HG02571 (cell line): Measurements from ENCODE around the gene TMEM178B.
"Not testable (repeated sequence)": the region's sequence is repeated elsewhere in the genome, so short reads cannot be mapped to it uniquely, and the experiment has no call there.

Experiments
- ATAC-seq: cut with Tn5 transposase; IDR thresholded peaks from one replicate; pipeline ENCODE4 v1.9.1; 2021; ENCODE audit warnings: mild to moderate bottlenecking, moderate library complexity; ENCODE audit not compliant: unreplicated experiment

TMEM178B gene

GRCh38 chr7:141375442-141375841 is 301.6 kb downstream of the TMEM178B start:
- no peak for ATAC-seq

- no peak for ATAC-seq
Measured at GRCh38 chr7:141377906-141378305, 304.0 kb downstream of the TMEM178B start.

- ATAC-seq: no peak
Measured at GRCh38 chr7:141378405-141378804, 304.5 kb downstream of the TMEM178B start.

GRCh38 chr7:141381794-141382427 is 308.0 kb downstream of the TMEM178B start:
- ATAC-seq: no peak

GRCh38 chr7:141383356-141383755 is 309.5 kb downstream of the TMEM178B start:
- ATAC-seq: not testable (repeated sequence)

- no peak for ATAC-seq
Measured at GRCh38 chr7:141386881-141387280, 313.0 kb downstream of the TMEM178B start.

- no peak for ATAC-seq
Measured at GRCh38 chr7:141387521-141388217, 313.8 kb downstream of the TMEM178B start.

GRCh38 chr7:141389140-141389796 is 315.4 kb downstream of the TMEM178B start:
- ATAC-seq: no peak

GRCh38 chr7:141390339-141390738 is 316.5 kb downstream of the TMEM178B start:
- no peak for ATAC-seq

- no peak for ATAC-seq
Measured at GRCh38 chr7:141393056-141393455, 319.2 kb downstream of the TMEM178B start.

- no peak for ATAC-seq
Measured at GRCh38 chr7:141397236-141398163, 323.6 kb downstream of the TMEM178B start.

GRCh38 chr7:141400356-141400755 is 326.5 kb downstream of the TMEM178B start:
- no peak for ATAC-seq

GRCh38 chr7:141402277-141402996 is 328.6 kb downstream of the TMEM178B start:
- no peak for ATAC-seq

- ATAC-seq: not testable (repeated sequence)
Measured at GRCh38 chr7:141403846-141404245, 330.0 kb downstream of the TMEM178B start.

- no peak for ATAC-seq
Measured at GRCh38 chr7:141406347-141406746, 332.5 kb downstream of the TMEM178B start.

- no peak for ATAC-seq
Measured at GRCh38 chr7:141407893-141408292, 334.0 kb downstream of the TMEM178B start.

- ATAC-seq: no peak
Measured at GRCh38 chr7:141408440-141408839, 334.6 kb downstream of the TMEM178B start.

- no peak for ATAC-seq
Measured at GRCh38 chr7:141409219-141409618, 335.4 kb downstream of the TMEM178B start.

- ATAC-seq: no peak
Measured at GRCh38 chr7:141409801-141410329, 336.0 kb downstream of the TMEM178B start.
